H9 (cell line): ENCODE measurements around the gene STON2. TPM values are rescaled to one million over a fixed set of nuclear protein-coding genes. Genes with fewer than 3 reads are reported as not detected.

ENCODE experiments used
- DNase-seq: peaks from one replicate; pipeline ENCODE4 v3.0.0-alpha.2; 2017
- H2AFZ ChIP-seq: one replicate; pipeline ENCODE4 v1.6.1; 2013; ENCODE audit warnings: mild to moderate bottlenecking, low read length, control low read depth, moderate library complexity
- H2AK5ac ChIP-seq: 2 replicates; pipeline ENCODE4 v1.6.1; 2013; ENCODE audit warnings: low read length, control low read depth, mixed read lengths; ENCODE audit not compliant: insufficient read length
- H2BK120ac ChIP-seq: one replicate; pipeline ENCODE4 v1.6.1; 2013; ENCODE audit warnings: low read depth, mild to moderate bottlenecking, low read length, control low read depth, inconsistent platforms; ENCODE audit not compliant: poor library complexity, severe bottlenecking
- H2BK12ac ChIP-seq: 2 replicates; pipeline ENCODE4 v1.6.1; 2013; ENCODE audit warnings: low read length, control low read depth, mixed read lengths, low read depth; ENCODE audit not compliant: insufficient read length
- H2BK15ac ChIP-seq: 2 replicates; pipeline ENCODE4 v1.6.1; 2013; ENCODE audit warnings: low read depth, low read length, control low read depth
- H2BK20ac ChIP-seq: one replicate; pipeline ENCODE4 v1.6.1; 2013; ENCODE audit warnings: low read depth, mild to moderate bottlenecking, low read length, control low read depth, inconsistent platforms; ENCODE audit not compliant: poor library complexity, severe bottlenecking
- H2BK5ac ChIP-seq: 2 replicates; pipeline ENCODE4 v1.6.1; 2013; ENCODE audit warnings: low read length, control low read depth, mixed read lengths; ENCODE audit not compliant: insufficient read length
- H3K14ac ChIP-seq: 2 replicates; pipeline ENCODE4 v1.6.1; 2013; ENCODE audit warnings: low read length, control low read depth; ENCODE audit not compliant: insufficient read depth
- H3K18ac ChIP-seq: 2 replicates; pipeline ENCODE4 v1.6.1; 2013; ENCODE audit warnings: low read depth, mild to moderate bottlenecking, mixed read lengths, low read length, control low read depth; ENCODE audit not compliant: insufficient read length
- H3K23ac ChIP-seq: 2 replicates; pipeline ENCODE4 v1.6.1; 2013; ENCODE audit warnings: low read length, control low read depth, mixed read lengths, low read depth; ENCODE audit not compliant: insufficient read length
- H3K23me2 ChIP-seq: 2 replicates; pipeline ENCODE4 v1.6.1; 2013; ENCODE audit warnings: low read depth, mild to moderate bottlenecking, mixed read lengths, low read length, control low read depth; ENCODE audit not compliant: insufficient read length, poor library complexity, severe bottlenecking
- H3K27ac ChIP-seq: 2 replicates; pipeline ENCODE4 v1.5.1; 2013; ENCODE audit warnings: low read length, control low read depth, mixed read lengths, low read depth; ENCODE audit not compliant: insufficient read length
- H3K27me3 ChIP-seq: 2 replicates; pipeline ENCODE4 v1.6.1; 2013; ENCODE audit warnings: low read length, control low read depth, inconsistent platforms; ENCODE audit not compliant: insufficient read depth
- H3K4ac ChIP-seq: 2 replicates; pipeline ENCODE4 v1.6.1; 2013; ENCODE audit warnings: low read depth, mild to moderate bottlenecking, control low read depth, inconsistent platforms, low read length, moderate library complexity
- H3K4me1 ChIP-seq: 2 replicates; pipeline ENCODE4 v1.6.1; 2013; ENCODE audit warnings: low read length, control low read depth, inconsistent platforms; ENCODE audit not compliant: insufficient read depth
- H3K4me2 ChIP-seq: 2 replicates; pipeline ENCODE4 v1.6.1; 2013; ENCODE audit warnings: low read length, control low read depth, mixed read lengths; ENCODE audit not compliant: insufficient read length, insufficient read depth
- H3K56ac ChIP-seq: 2 replicates; pipeline ENCODE4 v1.6.1; 2013; ENCODE audit warnings: low read depth, mild to moderate bottlenecking, mixed read lengths, low read length, control low read depth; ENCODE audit not compliant: insufficient read length
- H3K79me1 ChIP-seq: 2 replicates; pipeline ENCODE4 v1.6.1; 2013; ENCODE audit warnings: low read depth, mild to moderate bottlenecking, moderate library complexity, low read length, control low read depth, inconsistent platforms; ENCODE audit not compliant: insufficient read depth, poor library complexity, severe bottlenecking
- H3K79me2 ChIP-seq: 2 replicates; pipeline ENCODE4 v1.6.1; 2013; ENCODE audit warnings: low read length, control low read depth, inconsistent platforms; ENCODE audit not compliant: insufficient read depth
- H3K9ac ChIP-seq: 2 replicates; pipeline ENCODE4 v1.6.1; 2013; ENCODE audit warnings: low read length, control low read depth, mixed read lengths; ENCODE audit not compliant: insufficient read length; ENCODE audit errors: extremely low read depth
- H3K9me3 ChIP-seq: one replicate; pipeline ENCODE4 v1.6.1; 2013; ENCODE audit warnings: low read depth, low read length, inconsistent platforms; ENCODE audit not compliant: control insufficient read depth
- H3T11ph ChIP-seq: one replicate; pipeline ENCODE4 v1.6.1; 2013; ENCODE audit warnings: mild to moderate bottlenecking, low read length, control low read depth, inconsistent platforms
- H4K20me1 ChIP-seq: one replicate; pipeline ENCODE4 v1.6.1; 2013; ENCODE audit not compliant: control insufficient read depth, insufficient read length, insufficient read depth
- H4K5ac ChIP-seq: 2 replicates; pipeline ENCODE4 v1.6.1; 2013; ENCODE audit warnings: low read depth, mild to moderate bottlenecking, mixed read lengths, low read length, control low read depth; ENCODE audit not compliant: insufficient read length
- H4K8ac ChIP-seq: replicated peaks from 2 replicates; pipeline ENCODE4 v1.6.1; 2013; ENCODE audit warnings: low read length, control low read depth, mixed read lengths, low read depth; ENCODE audit not compliant: insufficient read length
- H4K91ac ChIP-seq: 2 replicates; pipeline ENCODE4 v1.6.1; 2013; ENCODE audit warnings: low read depth, mild to moderate bottlenecking, moderate library complexity, mixed read lengths, low read length, control low read depth; ENCODE audit not compliant: insufficient read length
- H3K27ac Mint-ChIP-seq, 3 experiments: 2 replicates in 2 of 3; 3 replicates in 1 of 3; pipeline ENCODE4 v1.8.0; 2020 to 2021; ENCODE audit warnings: mixed read lengths in 3 of 3, mild to moderate bottlenecking in 1 of 3, moderate library complexity in 1 of 3
- H3K27me3 Mint-ChIP-seq: 2 replicates; pipeline ENCODE4 v1.8.0; 2021; ENCODE audit warnings: low read depth, mild to moderate bottlenecking, moderate library complexity, mixed read lengths
- H3K36me3 Mint-ChIP-seq, 3 experiments: 2 replicates in 2 of 3; 3 replicates in 1 of 3; pipeline ENCODE4 v1.8.0; 2020 to 2021; ENCODE audit warnings: low read depth in 3 of 3, mixed read lengths in 3 of 3; ENCODE audit not compliant: insufficient read depth in 1 of 3
- H3K4me1 Mint-ChIP-seq, 2 experiments: 2 replicates each; pipeline ENCODE4 v1.8.0; 2020; ENCODE audit warnings: mixed read lengths in 2 of 2
- H3K4me3 Mint-ChIP-seq, 2 experiments: 2 replicates in 1 of 2; 3 replicates in 1 of 2; pipeline ENCODE4 v1.8.0; 2020 to 2021; ENCODE audit warnings: mild to moderate bottlenecking in 2 of 2, mixed read lengths in 2 of 2, moderate library complexity in 1 of 2
- H3K9me3 Mint-ChIP-seq, 2 experiments: 2 replicates in 1 of 2; 3 replicates in 1 of 2; pipeline ENCODE4 v1.8.0; 2020; ENCODE audit warnings: mild to moderate bottlenecking in 2 of 2, mixed read lengths in 2 of 2, moderate library complexity in 1 of 2
- WGBS: extraction: QIAGEN DNeasy Blood & Tissue Kit; methylation state at CpG from one replicate; pipeline ENCODE4 v1.1.7; 2013; ENCODE audit warnings: missing lambda C conversion rate, low lambda C conversion rate, mixed read lengths; ENCODE audit not compliant: insufficient read length; ENCODE audit errors: extremely low coverage; 5-methylcytosine and 5-hydroxymethylcytosine counted together
- total RNA-seq: library from RNA; stranded (reverse); gene quantifications from 2 replicates; pipeline ENCODE4 v1.2.1, GENCODE V29; 2021
- TF ChIP-seq, protein P1 (sequence below): fragments of 200-600 bp; sonication (generic); conservative IDR thresholded peaks from 3 replicates; pipeline ENCODE4 v1.8.0; 2021; ENCODE audit warnings: antibody characterized with exemption, mild to moderate bottlenecking

Gene STON2
- total RNA-seq, 1 experiment from 2014 or later, result 62.9 TPM

DNA sequence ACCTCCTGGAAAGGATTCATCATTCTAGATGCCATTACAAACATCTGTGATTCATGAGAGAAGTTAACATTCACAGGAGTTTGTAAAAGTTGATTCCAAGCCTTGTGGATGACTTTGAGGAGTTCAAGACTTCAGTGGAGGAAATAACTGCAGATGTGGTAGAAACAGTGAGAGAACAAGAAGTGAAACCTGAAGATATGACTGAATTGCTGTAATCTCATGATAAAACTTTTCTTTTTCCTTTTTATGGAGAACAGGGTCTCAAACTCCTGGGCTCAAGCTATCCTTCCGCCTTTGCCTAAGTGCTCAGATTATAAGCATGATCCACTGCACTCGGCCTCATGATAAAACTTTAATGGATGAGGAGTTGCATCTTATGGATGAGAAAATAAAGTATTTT is 114.9 kb downstream of the STON2 start:
- no peak overlapping the region; a peak in 1 of 7 replicates for H3K27ac Mint-ChIP-seq

More for the DNA sequence above, 114.9 kb downstream of the STON2 start:
- Histone ChIP-seq H2BK15ac (no peak overlapping the region), H3K4ac (no peak overlapping the region), H4K91ac (no peak overlapping the region), H3K56ac (no peak overlapping the region), H3K18ac (no peak overlapping the region), H2BK20ac (no peak overlapping the region), H3K4me1 (no peaks in the 10 kb centered on the region), H3K4me2 (no peak overlapping the region), H2BK5ac (no peak overlapping the region), H4K5ac (no peak overlapping the region), H3K27me3 (no peaks in the 10 kb centered on the region), H3K23ac (no peak overlapping the region), H4K20me1 (no peaks in the 10 kb centered on the region), H3K23me2 (no peaks in the 10 kb centered on the region), H2BK12ac (no peak overlapping the region), H3K27ac (no peak overlapping the region), H3K9me3 (no peaks in the 10 kb centered on the region), H2BK120ac (no peak overlapping the region), H2AFZ (no peak overlapping the region), H3K79me1 (no peaks in the 10 kb centered on the region), H3T11ph (no peak overlapping the region), H2AK5ac (no peak overlapping the region), H3K79me2 (no peaks in the 10 kb centered on the region), H3K14ac (no peak overlapping the region), H3K9ac (no peak overlapping the region), H4K8ac (no peak overlapping the region)
- peaks cover 33 to 35% of the 10 kb centered on the region in 2 experiments for H3K4me1 Mint-ChIP-seq
- H3K27me3 Mint-ChIP-seq, result no peaks in the 10 kb centered on the region; the same call in 1 of the 2 replicates
- DNase-seq, result no peak
- no peak overlapping the region for H3K4me3 Mint-ChIP-seq
- WGBS, result no CpG with 5 or more reads among the region's 2 CpGs
- TF ChIP-seq, protein P1, sequence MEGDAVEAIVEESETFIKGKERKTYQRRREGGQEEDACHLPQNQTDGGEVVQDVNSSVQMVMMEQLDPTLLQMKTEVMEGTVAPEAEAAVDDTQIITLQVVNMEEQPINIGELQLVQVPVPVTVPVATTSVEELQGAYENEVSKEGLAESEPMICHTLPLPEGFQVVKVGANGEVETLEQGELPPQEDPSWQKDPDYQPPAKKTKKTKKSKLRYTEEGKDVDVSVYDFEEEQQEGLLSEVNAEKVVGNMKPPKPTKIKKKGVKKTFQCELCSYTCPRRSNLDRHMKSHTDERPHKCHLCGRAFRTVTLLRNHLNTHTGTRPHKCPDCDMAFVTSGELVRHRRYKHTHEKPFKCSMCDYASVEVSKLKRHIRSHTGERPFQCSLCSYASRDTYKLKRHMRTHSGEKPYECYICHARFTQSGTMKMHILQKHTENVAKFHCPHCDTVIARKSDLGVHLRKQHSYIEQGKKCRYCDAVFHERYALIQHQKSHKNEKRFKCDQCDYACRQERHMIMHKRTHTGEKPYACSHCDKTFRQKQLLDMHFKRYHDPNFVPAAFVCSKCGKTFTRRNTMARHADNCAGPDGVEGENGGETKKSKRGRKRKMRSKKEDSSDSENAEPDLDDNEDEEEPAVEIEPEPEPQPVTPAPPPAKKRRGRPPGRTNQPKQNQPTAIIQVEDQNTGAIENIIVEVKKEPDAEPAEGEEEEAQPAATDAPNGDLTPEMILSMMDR, result no peak
- H3K9me3 Mint-ChIP-seq, result peaks cover 4 to 6% of the 10 kb centered on the region in 2 experiments; a peak in 4 of 5 replicates
- H3K36me3 Mint-ChIP-seq, result peaks cover 8 to 15% (median 12%) of the 10 kb centered on the region in 3 experiments
